Thyroid gland (tissue), 4 donors: ENCODE results near the gene GRIN3A.

Source experiments
- CTCF ChIP-seq, 6 experiments: fragments of 200-600 bp in 3 of 6; fragments of 450-650 bp in 3 of 6; sonication (generic) in 3 of 6; IDR thresholded peaks; one replicate each; pipeline ENCODE4 v1.5.1; 2016 to 2019; ENCODE audit warnings: antibody characterized with exemption in 6 of 6, mild to moderate bottlenecking in 2 of 6, inconsistent platforms in 1 of 6, moderate library complexity in 1 of 6
- POLR2A ChIP-seq, 2 donors: fragments of 450-650 bp; IDR thresholded peaks; one replicate each; pipeline ENCODE4 v1.6.1; 2017; ENCODE audit warnings: antibody characterized with exemption in 2 of 2, mild to moderate bottlenecking in 2 of 2, moderate library complexity in 1 of 2

GRCh38 chr9:101562966-101563365, 175.5 kb downstream of the GRIN3A start:
- TF ChIP-seq CTCF (IDR thresholded peaks at IDR 0.05): no peak
- TF ChIP-seq POLR2A (IDR thresholded peaks at IDR 0.05): no peak
